NCI-H82 (cell line): ENCODE data around the gene NXN.
"Not testable (repeated sequence)": the region's sequence is repeated elsewhere in the genome, so short reads cannot be mapped to it uniquely, and the experiment has no call there.

Experiments used
- DNase-seq: peaks from one replicate; lab custom pipeline; 2025; lab: John Stamatoyannopoulos, UW

The NXN gene

GRCh38 chr17:887551-888209 is 91.9 kb downstream of the NXN start:
- DNase-seq = no peak

GRCh38 chr17:885971-886571 is 93.5 kb downstream of the NXN start:
- no peak for DNase-seq

- DNase-seq = no peak
Measured at GRCh38 chr17:883586-883962, 96.0 kb downstream of the NXN start.

GRCh38 chr17:882827-883585 is 96.6 kb downstream of the NXN start:
- no peak for DNase-seq

GRCh38 chr17:881778-882177 is 97.8 kb downstream of the NXN start:
- no peak for DNase-seq

GRCh38 chr17:880443-881269 is 98.9 kb downstream of the NXN start:
- DNase-seq = no peak

GRCh38 chr17:879546-880442 is 99.8 kb downstream of the NXN start:
- peak; percentile 54 for DNase-seq

- no peak for DNase-seq
Measured at GRCh38 chr17:877630-878029, 101.9 kb downstream of the NXN start.

- no peak for DNase-seq
Measured at GRCh38 chr17:876272-876671, 103.3 kb downstream of the NXN start.

GRCh38 chr17:874590-874989 is 105.0 kb downstream of the NXN start:
- not testable (repeated sequence) for DNase-seq

- DNase-seq = no peak
Measured at GRCh38 chr17:872855-873254, 106.7 kb downstream of the NXN start.

GRCh38 chr17:871751-872519 is 107.6 kb downstream of the NXN start:
- DNase-seq = no peak

- no peak for DNase-seq
Measured at GRCh38 chr17:869567-870525, 109.7 kb downstream of the NXN start.

- no peak for DNase-seq
Measured at GRCh38 chr17:869086-869485, 110.5 kb downstream of the NXN start.

- DNase-seq = no peak
Measured at GRCh38 chr17:867896-868489, 111.6 kb downstream of the NXN start.

- not testable (repeated sequence) for DNase-seq
Measured at GRCh38 chr17:867238-867637, 112.3 kb downstream of the NXN start.

- no peak for DNase-seq
Measured at GRCh38 chr17:866568-867103, 112.9 kb downstream of the NXN start.

- no peak for DNase-seq
Measured at GRCh38 chr17:864315-864714, 115.3 kb downstream of the NXN start.

- no peak for DNase-seq
Measured at GRCh38 chr17:863880-864279, 115.7 kb downstream of the NXN start.
